HL-60 (cell line): ENCODE measurements around the gene GHSR.

Source experiments
- DNase-seq, 2 experiments: peaks; one replicate each; pipeline ENCODE4 v3.0.0-alpha.2; 2010 to 2020; ENCODE audit warnings: low read depth in 1 of 2, low spot score in 1 of 2
- H3K27ac ChIP-seq: fragments of 250-450 bp; sonication (Bioruptor Pico); replicated peaks from 2 replicates; pipeline ENCODE4 v1.5.1; 2020; ENCODE audit warnings: mild to moderate bottlenecking, moderate library complexity
- H3K27me3 ChIP-seq: fragments of 250-450 bp; sonication (Bioruptor Pico); 2 replicates; pipeline ENCODE4 v1.5.1; 2021; ENCODE audit warnings: mild to moderate bottlenecking, moderate library complexity; ENCODE audit not compliant: insufficient read depth, poor library complexity, severe bottlenecking
- H3K4me3 ChIP-seq: replicated peaks from 2 replicates; pipeline ENCODE4 v1.5.1; 2011; ENCODE audit warnings: mild to moderate bottlenecking, control low read depth, low read length; ENCODE audit not compliant: insufficient read depth
- GABPA ChIP-seq: IDR thresholded peaks from 2 replicates; pipeline ENCODE4 v1.6.1; 2012; ENCODE audit warnings: low read depth
- POLR2AphosphoS5 ChIP-seq: IDR thresholded peaks from 2 replicates; pipeline ENCODE4 v1.6.1; 2012; ENCODE audit warnings: low read depth
- SPI1 ChIP-seq: IDR thresholded peaks from 2 replicates; pipeline ENCODE4 v1.6.1; 2012; ENCODE audit warnings: low read depth, mild to moderate bottlenecking, borderline replicate concordance
- TF ChIP-seq, protein P1 (sequence below): IDR thresholded peaks from 2 replicates; pipeline ENCODE4 v1.6.1; 2012; ENCODE audit warnings: low read depth; ENCODE audit not compliant: insufficient replicate concordance
- TF ChIP-seq, protein P2 (sequence below): IDR thresholded peaks from one replicate; pipeline ENCODE4 v1.5.1; 2011; ENCODE audit warnings: low read length, control low read depth, inconsistent platforms; ENCODE audit not compliant: insufficient read depth

The GHSR gene

DNA sequence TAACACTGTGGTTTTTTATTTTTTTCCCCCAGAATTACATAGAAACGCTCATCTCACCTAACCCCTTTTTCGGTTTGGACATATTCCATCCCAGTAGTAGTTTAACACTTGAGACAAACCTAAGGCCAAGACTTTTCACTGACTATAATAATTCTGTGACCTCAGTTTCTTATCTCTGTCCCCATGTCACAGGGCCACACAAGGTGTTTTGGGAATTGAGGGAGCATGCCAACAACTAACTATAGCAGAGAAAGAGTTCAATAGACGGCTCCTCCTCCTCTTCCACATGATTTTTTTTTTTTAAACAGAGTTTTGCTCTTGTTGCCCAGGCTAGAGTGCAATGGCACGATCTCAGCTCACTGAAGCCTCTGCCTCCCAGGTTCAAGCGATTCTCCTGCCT lies 27.4 kb upstream of the GHSR start:
- no peak for DNase-seq
- H3K27me3 ChIP-seq: no peaks in the 10 kb centered on the region
- no peak overlapping the region for H3K4me3 ChIP-seq
- no peak overlapping the region for H3K27ac ChIP-seq
- TF ChIP-seq POLR2AphosphoS5: no peak
- TF ChIP-seq, protein P1, sequence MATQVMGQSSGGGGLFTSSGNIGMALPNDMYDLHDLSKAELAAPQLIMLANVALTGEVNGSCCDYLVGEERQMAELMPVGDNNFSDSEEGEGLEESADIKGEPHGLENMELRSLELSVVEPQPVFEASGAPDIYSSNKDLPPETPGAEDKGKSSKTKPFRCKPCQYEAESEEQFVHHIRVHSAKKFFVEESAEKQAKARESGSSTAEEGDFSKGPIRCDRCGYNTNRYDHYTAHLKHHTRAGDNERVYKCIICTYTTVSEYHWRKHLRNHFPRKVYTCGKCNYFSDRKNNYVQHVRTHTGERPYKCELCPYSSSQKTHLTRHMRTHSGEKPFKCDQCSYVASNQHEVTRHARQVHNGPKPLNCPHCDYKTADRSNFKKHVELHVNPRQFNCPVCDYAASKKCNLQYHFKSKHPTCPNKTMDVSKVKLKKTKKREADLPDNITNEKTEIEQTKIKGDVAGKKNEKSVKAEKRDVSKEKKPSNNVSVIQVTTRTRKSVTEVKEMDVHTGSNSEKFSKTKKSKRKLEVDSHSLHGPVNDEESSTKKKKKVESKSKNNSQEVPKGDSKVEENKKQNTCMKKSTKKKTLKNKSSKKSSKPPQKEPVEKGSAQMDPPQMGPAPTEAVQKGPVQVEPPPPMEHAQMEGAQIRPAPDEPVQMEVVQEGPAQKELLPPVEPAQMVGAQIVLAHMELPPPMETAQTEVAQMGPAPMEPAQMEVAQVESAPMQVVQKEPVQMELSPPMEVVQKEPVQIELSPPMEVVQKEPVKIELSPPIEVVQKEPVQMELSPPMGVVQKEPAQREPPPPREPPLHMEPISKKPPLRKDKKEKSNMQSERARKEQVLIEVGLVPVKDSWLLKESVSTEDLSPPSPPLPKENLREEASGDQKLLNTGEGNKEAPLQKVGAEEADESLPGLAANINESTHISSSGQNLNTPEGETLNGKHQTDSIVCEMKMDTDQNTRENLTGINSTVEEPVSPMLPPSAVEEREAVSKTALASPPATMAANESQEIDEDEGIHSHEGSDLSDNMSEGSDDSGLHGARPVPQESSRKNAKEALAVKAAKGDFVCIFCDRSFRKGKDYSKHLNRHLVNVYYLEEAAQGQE: no peak
- TF ChIP-seq SPI1: no peak
- TF ChIP-seq, protein P2, sequence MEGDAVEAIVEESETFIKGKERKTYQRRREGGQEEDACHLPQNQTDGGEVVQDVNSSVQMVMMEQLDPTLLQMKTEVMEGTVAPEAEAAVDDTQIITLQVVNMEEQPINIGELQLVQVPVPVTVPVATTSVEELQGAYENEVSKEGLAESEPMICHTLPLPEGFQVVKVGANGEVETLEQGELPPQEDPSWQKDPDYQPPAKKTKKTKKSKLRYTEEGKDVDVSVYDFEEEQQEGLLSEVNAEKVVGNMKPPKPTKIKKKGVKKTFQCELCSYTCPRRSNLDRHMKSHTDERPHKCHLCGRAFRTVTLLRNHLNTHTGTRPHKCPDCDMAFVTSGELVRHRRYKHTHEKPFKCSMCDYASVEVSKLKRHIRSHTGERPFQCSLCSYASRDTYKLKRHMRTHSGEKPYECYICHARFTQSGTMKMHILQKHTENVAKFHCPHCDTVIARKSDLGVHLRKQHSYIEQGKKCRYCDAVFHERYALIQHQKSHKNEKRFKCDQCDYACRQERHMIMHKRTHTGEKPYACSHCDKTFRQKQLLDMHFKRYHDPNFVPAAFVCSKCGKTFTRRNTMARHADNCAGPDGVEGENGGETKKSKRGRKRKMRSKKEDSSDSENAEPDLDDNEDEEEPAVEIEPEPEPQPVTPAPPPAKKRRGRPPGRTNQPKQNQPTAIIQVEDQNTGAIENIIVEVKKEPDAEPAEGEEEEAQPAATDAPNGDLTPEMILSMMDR: no peak
- no peak for TF ChIP-seq GABPA

DNA sequence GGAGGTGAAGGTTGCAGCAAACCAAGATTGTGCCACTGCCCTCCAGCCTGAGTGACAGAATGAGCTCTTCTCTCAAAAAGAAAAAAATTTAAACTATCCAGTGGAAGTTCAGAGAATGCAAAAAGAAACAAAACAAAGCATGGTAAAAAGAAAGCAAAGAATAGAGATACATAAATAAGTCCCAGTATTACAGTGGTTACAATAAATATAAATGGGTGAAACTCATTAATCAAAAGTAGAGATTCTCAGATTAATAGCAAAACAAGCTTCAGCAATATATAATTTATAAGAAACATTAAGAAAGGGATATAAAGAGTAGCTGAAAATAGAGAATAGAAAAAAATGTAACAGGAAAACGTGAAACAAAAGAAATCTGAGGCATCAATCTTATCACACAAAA lies 23.6 kb upstream of the GHSR start:
- H3K27ac ChIP-seq: no peak overlapping the region
- no peak for DNase-seq
- TF ChIP-seq, protein P2: no peak
- TF ChIP-seq SPI1 (no peak), POLR2AphosphoS5 (no peak), GABPA (no peak)
- TF ChIP-seq, protein P1: no peak
- peaks cover 3% of the 10 kb centered on the region for H3K27me3 ChIP-seq
- no peak overlapping the region for H3K4me3 ChIP-seq

DNA sequence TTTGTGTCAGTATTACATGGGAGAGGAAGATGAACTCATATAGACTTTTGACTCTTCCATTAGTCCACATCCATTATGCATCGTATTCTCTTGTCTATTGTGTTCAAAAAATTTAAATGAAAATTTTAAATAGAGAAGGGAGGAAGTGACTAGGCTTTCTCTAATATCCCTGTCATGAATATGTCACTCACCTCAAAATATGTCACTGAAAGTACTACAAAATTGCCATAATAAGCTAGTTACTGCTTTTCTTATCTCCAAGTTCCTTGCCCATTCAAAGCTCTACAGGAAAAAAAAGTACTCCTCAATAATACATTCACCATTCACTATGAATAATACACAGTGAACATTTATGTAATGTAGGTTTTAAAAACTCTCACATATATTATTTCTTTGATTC lies 22.3 kb upstream of the GHSR start:
- peaks cover 4% of the 10 kb centered on the region for H3K27me3 ChIP-seq
- DNase-seq: no peak
- no peak overlapping the region for H3K27ac ChIP-seq
- TF ChIP-seq, protein P2: no peak
- TF ChIP-seq POLR2AphosphoS5 (no peak), GABPA (no peak), SPI1 (no peak)
- TF ChIP-seq, protein P1: no peak
- no peak overlapping the region for H3K4me3 ChIP-seq
